Mucosa of descending colon (tissue), 3 donors: ENCODE data around the gene MTAP. TPM values are rescaled to one million over a fixed set of nuclear protein-coding genes. Genes with fewer than 3 reads are reported as not detected.
A peak's percentile ranks its signal among the peaks of the same experiment; 100 is the strongest.

Experiments
- ATAC-seq: fragments of 200-7000 bp; cut with Tn5 transposase; one replicate; pipeline ENCODE4 v1.9.1; 2020; ENCODE audit warnings: mild to moderate bottlenecking, moderate library complexity
- DNase-seq, 3 donors: peaks; one replicate each; pipeline ENCODE4 v3.0.0-alpha.2; 2020
- H3K36me3 ChIP-seq: fragments of 200-600 bp; one replicate; pipeline ENCODE4 v1.8.0; 2021; ENCODE audit warnings: low read depth, mild to moderate bottlenecking
- H3K4me1 ChIP-seq: fragments of 200-600 bp; one replicate; pipeline ENCODE4 v1.8.0; 2021; ENCODE audit warnings: low read depth, mild to moderate bottlenecking
- H3K4me3 ChIP-seq: fragments of 200-600 bp; one replicate; pipeline ENCODE4 v1.8.0; 2021; ENCODE audit warnings: mild to moderate bottlenecking
- H3K9me3 ChIP-seq: fragments of 200-600 bp; one replicate; pipeline ENCODE4 v1.8.0; 2021; ENCODE audit warnings: mild to moderate bottlenecking
- intact Hi-C, 2 donors: fragments of 100-400 bp; cut with DNase I in 1 of 2; cut with micrococcal nuclease in 1 of 2; formaldehyde crosslinking; loops; one replicate each; pipeline versions ENCODE4 v1.11.0 to v1.11.1; 2022; cut with DNase I, micrococcal nuclease
- total RNA-seq, 3 donors: library from RNA; stranded (reverse); fragmentation: NEBNext Ultra II Directional in 2 of 3; extraction: Animal tissue kit (Norgen Biotek cat#: 25700) in 2 of 3; gene quantifications; one replicate each; pipeline versions ENCODE4 v1.2.1 to v1.2.4, GENCODE V29; 2021 to 2023
- TF ChIP-seq, protein P1 (sequence below): fragments of 200-600 bp; IDR thresholded peaks from one replicate; pipeline ENCODE4 v1.8.0; 2022; ENCODE audit warnings: antibody characterized with exemption, mild to moderate bottlenecking
- donor health status: DM: no; HTN: no; CAD: no; lungs with moderate emphysema.
- donor health status: DM: no; HTN: no; CAD: no.
- donor health status: DM: no; HTN: yes; CAD: no.

The MTAP gene
- total RNA-seq, 3 donors from 2014 or later: 28.6 to 42.7 (median 32.4) TPM

DNA sequence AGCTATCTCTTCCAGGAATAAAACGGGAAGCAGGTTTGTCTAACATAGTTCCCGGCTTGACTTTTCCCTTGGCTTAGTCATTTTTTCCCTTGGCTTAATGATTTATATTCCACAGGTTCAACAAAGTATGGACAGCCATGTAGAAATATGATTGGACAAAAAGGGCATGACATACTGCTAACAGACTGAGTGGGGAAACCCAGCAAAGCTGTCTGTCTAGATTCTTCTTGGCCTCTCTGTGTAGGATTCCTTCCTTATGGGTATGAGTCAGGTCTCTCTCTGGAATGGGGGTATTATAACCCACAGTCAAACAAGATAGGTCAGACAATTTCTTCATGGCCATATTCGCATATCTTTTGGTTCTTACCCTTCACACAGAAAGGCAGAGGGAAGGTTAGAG is 5.7 kb upstream of the MTAP start:
- intact Hi-C loops: no loop called here
- Histone ChIP-seq H3K4me3 (no peak overlapping the region), H3K4me1 (peaks cover 4% of the 10 kb centered on the region), H3K9me3 (no peaks in the 10 kb centered on the region), H3K36me3 (no peaks in the 10 kb centered on the region)
- DNase-seq: no peak
- peak; percentile 31 for ATAC-seq
- TF ChIP-seq, protein P1, sequence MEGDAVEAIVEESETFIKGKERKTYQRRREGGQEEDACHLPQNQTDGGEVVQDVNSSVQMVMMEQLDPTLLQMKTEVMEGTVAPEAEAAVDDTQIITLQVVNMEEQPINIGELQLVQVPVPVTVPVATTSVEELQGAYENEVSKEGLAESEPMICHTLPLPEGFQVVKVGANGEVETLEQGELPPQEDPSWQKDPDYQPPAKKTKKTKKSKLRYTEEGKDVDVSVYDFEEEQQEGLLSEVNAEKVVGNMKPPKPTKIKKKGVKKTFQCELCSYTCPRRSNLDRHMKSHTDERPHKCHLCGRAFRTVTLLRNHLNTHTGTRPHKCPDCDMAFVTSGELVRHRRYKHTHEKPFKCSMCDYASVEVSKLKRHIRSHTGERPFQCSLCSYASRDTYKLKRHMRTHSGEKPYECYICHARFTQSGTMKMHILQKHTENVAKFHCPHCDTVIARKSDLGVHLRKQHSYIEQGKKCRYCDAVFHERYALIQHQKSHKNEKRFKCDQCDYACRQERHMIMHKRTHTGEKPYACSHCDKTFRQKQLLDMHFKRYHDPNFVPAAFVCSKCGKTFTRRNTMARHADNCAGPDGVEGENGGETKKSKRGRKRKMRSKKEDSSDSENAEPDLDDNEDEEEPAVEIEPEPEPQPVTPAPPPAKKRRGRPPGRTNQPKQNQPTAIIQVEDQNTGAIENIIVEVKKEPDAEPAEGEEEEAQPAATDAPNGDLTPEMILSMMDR: no peak

DNA sequence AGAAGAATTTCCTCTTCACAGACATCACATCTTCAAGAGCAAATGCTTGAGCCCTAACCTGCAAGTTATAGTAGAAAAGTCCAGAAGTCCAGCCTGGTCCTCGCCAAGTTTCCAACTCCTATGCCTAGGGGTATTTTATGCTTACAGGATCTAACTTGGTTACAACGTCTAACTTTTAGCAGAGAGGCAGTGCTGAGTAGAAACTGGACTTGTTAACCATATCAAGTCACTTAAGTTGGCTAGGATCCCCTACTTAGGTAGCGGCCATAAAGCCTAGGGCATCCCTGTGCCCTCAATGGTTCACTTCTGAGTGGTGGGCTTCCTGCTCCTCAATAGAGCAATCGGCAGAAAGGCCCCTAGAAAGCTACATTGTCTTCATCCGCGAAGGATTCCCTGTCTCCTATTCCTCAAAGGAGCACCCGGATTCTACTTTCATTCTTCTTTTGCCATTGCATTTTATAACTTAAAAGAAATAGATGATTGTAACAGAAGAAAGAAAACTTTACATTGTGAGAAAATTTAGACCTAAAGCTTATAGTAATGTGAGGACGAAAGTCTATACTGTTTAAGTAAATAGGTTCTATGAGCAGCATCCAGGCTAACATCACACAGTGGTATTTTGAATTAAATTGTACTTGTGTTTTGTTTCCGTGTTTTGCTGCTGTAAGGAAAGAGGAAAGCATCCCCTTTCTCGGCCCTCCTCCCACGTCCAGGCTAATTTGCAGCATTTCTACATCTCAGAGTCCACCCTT is 1.3 kb upstream of the MTAP start:
- Histone ChIP-seq H3K4me1 (peaks cover 5% of the 10 kb centered on the region), H3K36me3 (no peaks in the 10 kb centered on the region), H3K9me3 (no peaks in the 10 kb centered on the region), H3K4me3 (no peak overlapping the region)
- ATAC-seq (no peak), DNase-seq (no peak)
- TF ChIP-seq, protein P1: no peak
- intact Hi-C loops: no loop called here

DNA sequence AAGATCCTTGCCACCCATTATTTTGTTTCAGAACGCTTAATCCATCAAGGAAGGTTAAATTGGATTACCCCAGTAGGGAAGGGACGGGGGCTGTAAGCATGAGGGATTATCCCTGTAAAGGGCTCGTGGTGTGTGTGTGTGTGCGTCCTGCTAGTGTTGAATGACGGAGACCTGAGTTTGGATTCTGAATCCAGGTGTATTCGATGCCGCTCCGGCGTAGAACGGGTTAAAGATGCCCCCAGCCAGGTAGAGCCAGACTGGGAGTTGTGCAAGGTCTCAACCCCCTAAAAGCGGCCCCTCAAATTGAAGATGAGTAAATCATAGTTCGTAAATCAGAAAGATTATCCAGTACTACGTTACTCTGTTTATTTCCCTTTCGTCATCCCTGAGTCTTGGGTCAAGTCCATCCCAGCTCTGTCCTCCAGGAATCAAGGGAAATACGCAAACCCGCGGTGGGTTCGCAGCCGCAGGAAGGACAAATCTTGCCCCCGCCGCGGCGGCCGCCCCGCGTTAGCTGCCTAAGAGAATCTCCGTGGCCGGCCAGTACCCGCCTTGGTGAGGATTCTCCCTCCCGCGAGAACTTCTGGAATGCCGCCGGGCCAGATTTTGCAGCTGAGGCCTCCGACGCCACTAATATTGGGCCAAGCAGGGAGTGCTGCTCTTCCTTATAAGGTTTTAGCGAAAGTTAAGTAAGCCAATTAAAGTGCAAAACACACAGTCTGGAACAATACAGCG is 586 bp upstream of the MTAP start:
- DNase-seq (peak; percentile 70 to 82 (median 80)), ATAC-seq (peak; percentile 52)
- intact Hi-C loops: no loop called here
- H3K36me3 ChIP-seq: no peaks in the 10 kb centered on the region
- no peaks in the 10 kb centered on the region for H3K9me3 ChIP-seq
- H3K4me1 ChIP-seq: peaks cover 5% of the 10 kb centered on the region
- TF ChIP-seq, protein P1: no peak
- peak overlapping the region; percentile 63 for H3K4me3 ChIP-seq

DNA sequence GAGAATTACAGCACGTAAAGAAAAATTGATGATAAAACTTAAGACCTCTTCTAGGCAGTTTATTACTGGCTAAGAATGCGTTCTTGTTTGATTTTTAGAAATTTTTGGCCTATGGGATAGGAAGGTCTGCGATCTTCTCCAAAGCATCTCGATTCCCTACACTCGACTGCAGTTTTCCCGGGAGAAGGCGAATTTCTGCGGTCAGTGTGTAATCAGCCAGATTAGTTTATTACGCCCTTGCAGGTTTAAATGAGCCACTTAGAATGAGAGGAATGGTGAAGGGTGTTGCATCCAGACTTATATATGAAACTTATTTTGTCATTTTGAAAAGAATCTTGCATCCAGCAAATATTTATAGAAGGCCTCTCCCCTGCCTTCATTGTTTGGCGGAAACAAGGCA is 1.2 kb downstream of the MTAP start:
- intact Hi-C loops: no loop called here
- TF ChIP-seq, protein P1: no peak
- ATAC-seq: no peak

DNA sequence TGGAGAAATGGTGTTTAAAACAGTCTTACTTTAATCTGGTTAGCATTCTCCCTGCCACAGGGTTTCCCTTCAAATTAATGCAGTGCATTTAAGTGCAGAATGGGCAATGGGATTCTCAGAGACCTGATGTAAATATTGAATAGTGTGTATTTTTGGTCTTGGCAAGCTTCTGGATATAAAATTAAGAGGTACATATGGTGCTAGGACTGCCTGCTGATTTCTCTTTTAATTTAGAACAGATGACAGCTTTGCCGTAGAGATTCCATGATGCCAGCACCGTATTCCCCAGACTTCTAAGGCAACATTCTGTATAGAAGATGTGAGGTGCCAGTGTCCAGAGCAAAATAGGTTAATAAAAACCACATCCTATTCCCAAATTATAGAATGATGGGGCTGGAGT is 1.9 kb downstream of the MTAP start:
- Histone ChIP-seq H3K9me3 (no peaks in the 10 kb centered on the region), H3K4me1 (peaks cover 5% of the 10 kb centered on the region), H3K36me3 (no peaks in the 10 kb centered on the region), H3K4me3 (no peak overlapping the region)
- intact Hi-C loops: no loop called here
- ATAC-seq (no peak), DNase-seq (no peak)
- TF ChIP-seq, protein P1: no peak

More for the DNA sequence above, 1.2 kb downstream of the MTAP start:
- H3K9me3 ChIP-seq: no peaks in the 10 kb centered on the region
- no peaks in the 10 kb centered on the region for H3K36me3 ChIP-seq
- no peak for DNase-seq
- no peak overlapping the region for H3K4me3 ChIP-seq
- H3K4me1 ChIP-seq: peaks cover 5% of the 10 kb centered on the region
